ENCODE results near the gene FASTKD1.

Gene FASTKD1

DNA sequence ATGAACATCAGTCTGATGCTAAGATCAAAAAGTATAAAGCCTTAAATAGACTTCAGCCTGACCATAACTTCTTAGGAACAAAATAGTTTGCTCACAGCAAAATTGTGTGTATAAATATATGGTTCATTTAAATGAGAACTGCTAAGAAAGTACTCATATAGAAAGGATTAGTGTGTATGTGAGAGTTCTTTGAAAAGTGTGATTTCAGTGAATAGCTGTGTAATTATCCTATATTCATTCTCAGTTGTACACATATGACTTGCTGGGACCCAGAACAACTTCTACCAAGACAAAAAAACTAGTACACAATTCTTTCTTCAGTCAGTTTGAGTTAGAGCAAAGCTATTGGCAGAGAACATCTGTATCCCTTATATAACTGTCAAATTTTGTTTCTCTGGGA lies 87.2 kb downstream of the FASTKD1 start:
- Histone ChIP-seq H3K27me3 (ENCODE audit: control insufficient read depth in 5 of 5, insufficient read depth in 4 of 5, low read length in 5 of 5) (no peaks in the 10 kb centered on the region), H3K4me1 (ENCODE audit: control insufficient read depth in 5 of 5, insufficient read depth in 5 of 5, low read length in 5 of 5) (no peaks in the 10 kb centered on the region), H3K36me3 (ENCODE audit: control insufficient read depth in 5 of 5, insufficient read depth in 5 of 5, low read length in 5 of 5) (peaks cover 7 to 47% (median 33%) of the 10 kb centered on the region in 5 donors), H3K9ac (ENCODE audit: low read length in 5 of 5) (no peak overlapping the region), H3K4me3 (ENCODE audit: low read depth in 1 of 5, low read length in 5 of 5) (no peak overlapping the region), H3K27ac (ENCODE audit: low read depth, low read length) (no peak overlapping the region), H3K9me3 (ENCODE audit: control insufficient read depth in 5 of 5, low read length in 5 of 5) (no peaks in the 10 kb centered on the region)

DNA sequence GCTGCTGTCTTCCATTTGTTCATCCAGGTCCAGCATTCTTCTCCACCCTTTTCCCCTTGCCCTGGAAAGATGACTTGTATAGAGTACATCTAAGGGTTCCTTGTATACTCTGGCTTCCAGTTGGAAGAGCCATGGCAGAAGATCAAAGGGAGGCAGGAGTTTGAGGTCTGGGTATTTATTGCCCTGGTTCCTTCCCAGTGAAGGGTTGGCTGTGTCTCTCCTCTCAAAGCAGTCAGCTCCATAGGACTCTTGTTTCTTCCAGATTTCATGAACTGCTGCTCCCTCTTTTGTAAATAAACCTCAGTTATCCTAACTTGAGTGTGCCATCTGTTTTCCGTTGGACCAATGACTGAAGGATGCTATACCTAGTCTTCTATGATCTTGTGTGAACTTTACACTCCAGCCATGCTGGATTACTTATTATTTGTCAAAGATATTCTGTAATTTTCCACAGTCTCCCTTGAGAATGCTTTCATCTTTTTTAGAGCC lies 88.0 kb downstream of the FASTKD1 start:
- H3K9me3 ChIP-seq (ENCODE audit: control insufficient read depth in 5 of 5, low read length in 5 of 5), result no peaks in the 10 kb centered on the region
- H3K36me3 ChIP-seq (ENCODE audit: control insufficient read depth in 5 of 5, insufficient read depth in 5 of 5, low read length in 5 of 5), result peaks cover 7 to 44% (median 33%) of the 10 kb centered on the region in 5 donors
- H3K4me3 ChIP-seq (ENCODE audit: low read depth in 1 of 5, low read length in 5 of 5), result no peak overlapping the region
- no peak overlapping the region for H3K27ac ChIP-seq (ENCODE audit: low read depth, low read length)
- no peak overlapping the region for H3K9ac ChIP-seq (ENCODE audit: low read length in 5 of 5)
- H3K4me1 ChIP-seq (ENCODE audit: control insufficient read depth in 5 of 5, insufficient read depth in 5 of 5, low read length in 5 of 5), result no peaks in the 10 kb centered on the region
- H3K27me3 ChIP-seq (ENCODE audit: control insufficient read depth in 5 of 5, insufficient read depth in 4 of 5, low read length in 5 of 5), result no peaks in the 10 kb centered on the region

DNA sequence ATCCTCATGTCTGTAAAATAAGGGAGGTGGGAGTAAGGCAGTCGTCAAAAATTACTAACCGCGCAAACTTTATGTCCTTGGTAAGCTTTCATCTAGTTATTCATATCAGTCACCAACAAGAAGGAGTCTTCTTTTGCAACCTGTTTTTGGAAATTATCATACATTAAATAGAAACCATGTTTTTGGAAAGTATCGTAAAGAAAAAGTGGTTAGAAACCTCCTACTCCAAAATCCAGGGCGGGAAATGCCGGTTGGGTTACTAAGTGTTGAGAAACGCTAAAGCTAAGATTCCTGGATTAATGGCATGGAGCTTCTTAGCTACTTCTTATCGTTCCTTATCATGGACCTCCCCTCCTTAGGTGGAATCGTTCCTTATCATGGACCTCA lies 93.6 kb downstream of the FASTKD1 start:
- peak overlapping the region; percentile 47 for H3K27ac ChIP-seq (ENCODE audit: low read depth, low read length)
- peaks cover 5 to 25% (median 16%) of the 10 kb centered on the region in 5 donors for H3K36me3 ChIP-seq (ENCODE audit: control insufficient read depth in 5 of 5, insufficient read depth in 5 of 5, low read length in 5 of 5)
- no peaks in the 10 kb centered on the region for H3K27me3 ChIP-seq (ENCODE audit: control insufficient read depth in 5 of 5, insufficient read depth in 4 of 5, low read length in 5 of 5)
- H3K4me1 ChIP-seq (ENCODE audit: control insufficient read depth in 5 of 5, insufficient read depth in 5 of 5, low read length in 5 of 5), result peaks cover 6 to 27% (median 23%) of the 10 kb centered on the region in 5 donors
- H3K9ac ChIP-seq (ENCODE audit: low read length in 5 of 5), result peak overlapping the region; percentile 16 to 94 (median 83)
- H3K4me3 ChIP-seq (ENCODE audit: low read depth in 1 of 5, low read length in 5 of 5), result peak overlapping the region; percentile 85 to 94 (median 93)
- no peaks in the 10 kb centered on the region for H3K9me3 ChIP-seq (ENCODE audit: control insufficient read depth in 5 of 5, low read length in 5 of 5)

Measured in subcutaneous abdominal adipose tissue (tissue), 5 donors.